Liver (tissue), 9 donors: ENCODE measurements around the gene CBX5. TPM values are rescaled to one million over a fixed set of nuclear protein-coding genes. Genes with fewer than 3 reads are reported as not detected.

Experiments used
- DNase-seq: peaks from one replicate; pipeline ENCODE4 v3.0.0-alpha.2; 2017; ENCODE audit warnings: low spot score
- H3K27ac ChIP-seq, 2 donors: one replicate each; pipeline ENCODE4 v1.7.0; 2013; ENCODE audit warnings: inconsistent platforms in 2 of 2, low read length in 2 of 2, control low read depth in 1 of 2, low read depth in 1 of 2, mild to moderate bottlenecking in 1 of 2
- H3K27me3 ChIP-seq, 4 donors: one replicate each; pipeline versions ENCODE4 v1.6.1 to v1.7.0; 2013; ENCODE audit warnings: low read length in 3 of 4, inconsistent platforms in 1 of 4, mild to moderate bottlenecking in 1 of 4, moderate library complexity in 1 of 4; ENCODE audit not compliant: control insufficient read depth in 4 of 4, insufficient read depth in 4 of 4
- H3K36me3 ChIP-seq, 4 donors: one replicate each; pipeline versions ENCODE4 v1.6.1 to v1.7.0; 2013; ENCODE audit warnings: low read length in 3 of 4, mild to moderate bottlenecking in 3 of 4, low read depth in 1 of 4, moderate library complexity in 1 of 4; ENCODE audit not compliant: control insufficient read depth in 4 of 4, insufficient read depth in 3 of 4
- H3K4me1 ChIP-seq, 4 donors: one replicate each; pipeline versions ENCODE4 v1.6.1 to v1.7.0; 2013; ENCODE audit warnings: low read length in 3 of 4, mild to moderate bottlenecking in 3 of 4, moderate library complexity in 1 of 4; ENCODE audit not compliant: control insufficient read depth in 4 of 4, insufficient read depth in 4 of 4
- H3K4me3 ChIP-seq, 3 donors: one replicate each; pipeline versions ENCODE4 v1.6.1 to v1.7.0; 2013; ENCODE audit warnings: low read length in 3 of 3, control low read depth in 1 of 3, low read depth in 1 of 3, mild to moderate bottlenecking in 1 of 3
- H3K9ac ChIP-seq, 2 donors: one replicate each; pipeline ENCODE4 v1.7.0; 2013; ENCODE audit warnings: low read length in 2 of 2, mild to moderate bottlenecking in 2 of 2, moderate library complexity in 2 of 2, control low read depth in 1 of 2, low read depth in 1 of 2
- H3K9me3 ChIP-seq, 4 donors: one replicate each; pipeline versions ENCODE4 v1.6.1 to v1.7.0; 2013; ENCODE audit warnings: low read length in 3 of 4; ENCODE audit not compliant: control insufficient read depth in 4 of 4
- CTCF ChIP-seq: fragments of 150-350 bp; IDR thresholded peaks from 2 replicates; pipeline ENCODE4 v1.5.1; 2017; ENCODE audit warnings: improper control_type of control experiment, low read depth, low read length; ENCODE audit not compliant: missing input control
- EGR1 ChIP-seq, 2 donors: IDR thresholded peaks; 2 replicates each; pipeline ENCODE4 v1.6.1; 2016 to 2018; ENCODE audit warnings: antibody characterized with exemption in 2 of 2, low read depth in 2 of 2
- FOXA1 ChIP-seq: IDR thresholded peaks from 2 replicates; pipeline ENCODE4 v1.6.1; 2016; ENCODE audit warnings: antibody characterized with exemption
- FOXA2 ChIP-seq: IDR thresholded peaks from 2 replicates; pipeline ENCODE4 v1.6.1; 2016; ENCODE audit warnings: antibody characterized with exemption
- GABPA ChIP-seq, 2 donors: IDR thresholded peaks in 1 of 2; conservative IDR thresholded peaks in 1 of 2; 2 replicates each; pipeline ENCODE4 v1.6.1; 2016; ENCODE audit warnings: antibody characterized with exemption in 2 of 2, mild to moderate bottlenecking in 1 of 2, moderate library complexity in 1 of 2
- HNF4A ChIP-seq, 2 donors: conservative IDR thresholded peaks; 2 replicates each; pipeline ENCODE4 v1.6.1; 2016; ENCODE audit warnings: antibody characterized with exemption in 2 of 2, mild to moderate bottlenecking in 2 of 2
- HNF4G ChIP-seq: IDR thresholded peaks from 2 replicates; pipeline ENCODE4 v1.6.1; 2016; ENCODE audit warnings: antibody characterized with exemption
- JUND ChIP-seq, 2 donors: IDR thresholded peaks; 2 replicates each; pipeline ENCODE4 v1.6.1; 2016; ENCODE audit warnings: antibody characterized with exemption in 2 of 2
- NR2F2 ChIP-seq: IDR thresholded peaks from 2 replicates; pipeline ENCODE4 v1.6.1; 2016; ENCODE audit warnings: antibody characterized with exemption
- RAD21 ChIP-seq, 2 donors: IDR thresholded peaks; 2 replicates each; pipeline ENCODE4 v1.6.1; 2016; ENCODE audit warnings: antibody characterized with exemption in 2 of 2, mild to moderate bottlenecking in 2 of 2
- RXRA ChIP-seq, 2 donors: IDR thresholded peaks; 2 replicates each; pipeline ENCODE4 v1.6.1; 2017 to 2018; ENCODE audit warnings: antibody characterized with exemption in 2 of 2, mild to moderate bottlenecking in 1 of 2
- SP1 ChIP-seq: IDR thresholded peaks from 2 replicates; pipeline ENCODE4 v1.6.1; 2018; ENCODE audit warnings: antibody characterized with exemption, mild to moderate bottlenecking
- TAF1 ChIP-seq: conservative IDR thresholded peaks from 2 replicates; pipeline ENCODE4 v1.6.1; 2016; ENCODE audit warnings: antibody characterized with exemption, mild to moderate bottlenecking
- YY1 ChIP-seq: IDR thresholded peaks from 2 replicates; pipeline ENCODE4 v1.6.1; 2016; ENCODE audit warnings: antibody characterized with exemption, mild to moderate bottlenecking
- WGBS: extraction: QIAGEN DNeasy Blood & Tissue Kit; methylation state at CpG from one replicate; pipeline ENCODE4 v1.1.7; 2013; 5-methylcytosine and 5-hydroxymethylcytosine counted together
- polyA plus RNA-seq, 2 donors: library from polyadenylated mRNA; stranded (reverse) in 1 of 2; unstranded in 1 of 2; fragments of 200-250 nt in 1 of 2; fragments of >200 nt in 1 of 2; fragmentation: Nextera tagmentation in 1 of 2; extraction: Ambion mirVana in 1 of 2; gene quantifications; one replicate each; pipeline versions ENCODE4 v1.2.1 to v1.2.3, GENCODE V29; 2013 to 2015
- total RNA-seq, 2 donors: library from RNA; depleted of rRNA; stranded (reverse); fragments of >200 nt; gene quantifications; one replicate each; pipeline ENCODE4 v1.2.3, GENCODE V29; 2014
- TF ChIP-seq, protein P1 (sequence below): IDR thresholded peaks from 2 replicates; pipeline ENCODE4 v1.6.1; 2016; ENCODE audit warnings: antibody characterized with exemption
- TF ChIP-seq, protein P2 (sequence below): IDR thresholded peaks from 2 replicates; pipeline ENCODE4 v1.6.1; 2016; ENCODE audit warnings: antibody characterized with exemption
- TF ChIP-seq, protein P3 (sequence below): IDR thresholded peaks from 2 replicates; pipeline ENCODE4 v1.6.1; 2016; ENCODE audit warnings: antibody characterized with exemption, mild to moderate bottlenecking
- TF ChIP-seq, protein P4 (sequence below): IDR thresholded peaks from 2 replicates; pipeline ENCODE4 v1.6.1; 2016; ENCODE audit warnings: antibody characterized with exemption
- donor health status: healthy.
- donor health status: healthy.
- donor health status: healthy.
- donor health status: healthy.
- donor health status: healthy.

The CBX5 gene
- total RNA-seq: 10 to 100 TPM; 15.1 to 62.3 TPM
- polyA plus RNA-seq: 1 to 10 TPM; 4.4 to 10.0 TPM

GRCh38 chr12:54279632-54280467 lies at the start of gene CBX5:
Gene CBX5, minus strand, starts transcription at chr12:54280122. Its CDS starts 22,472 bp downstream, at chr12:54257650.
- WGBS: under 1% methylated on average over 49 of the region's 49 CpGs
- H3K27me3 ChIP-seq: no peaks in the 10 kb centered on the region
- peak within 1 kb of the TSS; percentile 73 to 90 for H3K9ac ChIP-seq
- no peaks in the 10 kb centered on the region for H3K9me3 ChIP-seq
- peaks cover 0 to 46% (median 36%) of the 10 kb centered on the region in 4 donors for H3K4me1 ChIP-seq
- H3K27ac ChIP-seq: peak within 1 kb of the TSS; percentile 89 to 94
- DNase-seq: peak; percentile 98
- peak within 1 kb of the TSS; percentile 53 to 95 (median 86) for H3K4me3 ChIP-seq
- peaks cover 7 to 29% (median 22%) of the 10 kb centered on the region in 4 donors for H3K36me3 ChIP-seq
- TF ChIP-seq CTCF (no peak), TAF1 (peak; percentile 93), RAD21 (IDR thresholded peaks at IDR 0.05) (peak in 1 of 2 donors; percentile 47), HNF4G (no peak), YY1 (peak; percentile 99), EGR1 (IDR thresholded peaks at IDR 0.05; ENCODE audit: low read depth in 2 of 2) (no peak), FOXA1 (no peak), GABPA (IDR thresholded peaks at IDR 0.05 in 1 of 2, conservative IDR thresholded peaks at IDR 0.05 in 1 of 2) (no peak), NR2F2 (no peak), HNF4A (conservative IDR thresholded peaks at IDR 0.05) (peak in 1 of 2 donors; percentile 41), RXRA (IDR thresholded peaks at IDR 0.05) (peak; percentile 53 to 66), JUND (IDR thresholded peaks at IDR 0.05) (no peak), SP1 (peak; percentile 83), FOXA2 (no peak)
- TF ChIP-seq, protein P1, sequence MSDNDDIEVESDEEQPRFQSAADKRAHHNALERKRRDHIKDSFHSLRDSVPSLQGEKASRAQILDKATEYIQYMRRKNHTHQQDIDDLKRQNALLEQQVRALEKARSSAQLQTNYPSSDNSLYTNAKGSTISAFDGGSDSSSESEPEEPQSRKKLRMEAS: peak; percentile 88
- TF ChIP-seq, protein P2, sequence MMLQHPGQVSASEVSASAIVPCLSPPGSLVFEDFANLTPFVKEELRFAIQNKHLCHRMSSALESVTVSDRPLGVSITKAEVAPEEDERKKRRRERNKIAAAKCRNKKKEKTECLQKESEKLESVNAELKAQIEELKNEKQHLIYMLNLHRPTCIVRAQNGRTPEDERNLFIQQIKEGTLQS: no peak
- TF ChIP-seq, protein P3, sequence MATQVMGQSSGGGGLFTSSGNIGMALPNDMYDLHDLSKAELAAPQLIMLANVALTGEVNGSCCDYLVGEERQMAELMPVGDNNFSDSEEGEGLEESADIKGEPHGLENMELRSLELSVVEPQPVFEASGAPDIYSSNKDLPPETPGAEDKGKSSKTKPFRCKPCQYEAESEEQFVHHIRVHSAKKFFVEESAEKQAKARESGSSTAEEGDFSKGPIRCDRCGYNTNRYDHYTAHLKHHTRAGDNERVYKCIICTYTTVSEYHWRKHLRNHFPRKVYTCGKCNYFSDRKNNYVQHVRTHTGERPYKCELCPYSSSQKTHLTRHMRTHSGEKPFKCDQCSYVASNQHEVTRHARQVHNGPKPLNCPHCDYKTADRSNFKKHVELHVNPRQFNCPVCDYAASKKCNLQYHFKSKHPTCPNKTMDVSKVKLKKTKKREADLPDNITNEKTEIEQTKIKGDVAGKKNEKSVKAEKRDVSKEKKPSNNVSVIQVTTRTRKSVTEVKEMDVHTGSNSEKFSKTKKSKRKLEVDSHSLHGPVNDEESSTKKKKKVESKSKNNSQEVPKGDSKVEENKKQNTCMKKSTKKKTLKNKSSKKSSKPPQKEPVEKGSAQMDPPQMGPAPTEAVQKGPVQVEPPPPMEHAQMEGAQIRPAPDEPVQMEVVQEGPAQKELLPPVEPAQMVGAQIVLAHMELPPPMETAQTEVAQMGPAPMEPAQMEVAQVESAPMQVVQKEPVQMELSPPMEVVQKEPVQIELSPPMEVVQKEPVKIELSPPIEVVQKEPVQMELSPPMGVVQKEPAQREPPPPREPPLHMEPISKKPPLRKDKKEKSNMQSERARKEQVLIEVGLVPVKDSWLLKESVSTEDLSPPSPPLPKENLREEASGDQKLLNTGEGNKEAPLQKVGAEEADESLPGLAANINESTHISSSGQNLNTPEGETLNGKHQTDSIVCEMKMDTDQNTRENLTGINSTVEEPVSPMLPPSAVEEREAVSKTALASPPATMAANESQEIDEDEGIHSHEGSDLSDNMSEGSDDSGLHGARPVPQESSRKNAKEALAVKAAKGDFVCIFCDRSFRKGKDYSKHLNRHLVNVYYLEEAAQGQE: peak; percentile 77
- TF ChIP-seq, protein P4, sequence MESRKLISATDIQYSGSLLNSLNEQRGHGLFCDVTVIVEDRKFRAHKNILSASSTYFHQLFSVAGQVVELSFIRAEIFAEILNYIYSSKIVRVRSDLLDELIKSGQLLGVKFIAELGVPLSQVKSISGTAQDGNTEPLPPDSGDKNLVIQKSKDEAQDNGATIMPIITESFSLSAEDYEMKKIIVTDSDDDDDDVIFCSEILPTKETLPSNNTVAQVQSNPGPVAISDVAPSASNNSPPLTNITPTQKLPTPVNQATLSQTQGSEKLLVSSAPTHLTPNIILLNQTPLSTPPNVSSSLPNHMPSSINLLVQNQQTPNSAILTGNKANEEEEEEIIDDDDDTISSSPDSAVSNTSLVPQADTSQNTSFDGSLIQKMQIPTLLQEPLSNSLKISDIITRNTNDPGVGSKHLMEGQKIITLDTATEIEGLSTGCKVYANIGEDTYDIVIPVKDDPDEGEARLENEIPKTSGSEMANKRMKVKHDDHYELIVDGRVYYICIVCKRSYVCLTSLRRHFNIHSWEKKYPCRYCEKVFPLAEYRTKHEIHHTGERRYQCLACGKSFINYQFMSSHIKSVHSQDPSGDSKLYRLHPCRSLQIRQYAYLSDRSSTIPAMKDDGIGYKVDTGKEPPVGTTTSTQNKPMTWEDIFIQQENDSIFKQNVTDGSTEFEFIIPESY: peak; percentile 48
